HUES6 (cell line): Measurements from ENCODE around the gene ACSM3.

Experiments
- H3K27ac ChIP-seq: 2 replicates; pipeline ENCODE4 v1.7.0; 2013; ENCODE audit warnings: low read depth, mild to moderate bottlenecking, low read length, inconsistent platforms
- H3K27me3 ChIP-seq: 2 replicates; pipeline ENCODE4 v1.6.1; 2013; ENCODE audit warnings: low read length; ENCODE audit not compliant: control insufficient read depth, insufficient read depth
- H3K36me3 ChIP-seq: 2 replicates; pipeline ENCODE4 v1.6.1; 2013; ENCODE audit warnings: low read length; ENCODE audit not compliant: control insufficient read depth, insufficient read depth
- H3K4me1 ChIP-seq: 2 replicates; pipeline ENCODE4 v1.6.1; 2013; ENCODE audit warnings: low read length; ENCODE audit not compliant: control insufficient read depth, insufficient read depth
- H3K4me3 ChIP-seq: 2 replicates; pipeline ENCODE4 v1.5.1; 2013; ENCODE audit warnings: low read depth, low read length
- H3K9ac ChIP-seq: one replicate; pipeline ENCODE4 v1.6.1; 2013; ENCODE audit warnings: mild to moderate bottlenecking, low read length
- H3K9me3 ChIP-seq: 2 replicates; pipeline ENCODE4 v1.6.1; 2013; ENCODE audit warnings: low read depth, low read length; ENCODE audit not compliant: control insufficient read depth, insufficient read depth

The ACSM3 gene

GRCh38 chr16:20829536-20829935, 65.7 kb downstream of the ACSM3 start:
- H3K9ac ChIP-seq = no peak overlapping the region
- no peaks in the 10 kb centered on the region for H3K9me3 ChIP-seq
- no peak overlapping the region for H3K4me3 ChIP-seq
- no peaks in the 10 kb centered on the region for H3K27me3 ChIP-seq
- no peaks in the 10 kb centered on the region for H3K4me1 ChIP-seq
- peaks cover 55% of the 10 kb centered on the region for H3K36me3 ChIP-seq
- H3K27ac ChIP-seq = no peak overlapping the region

GRCh38 chr16:20830372-20830771, 66.6 kb downstream of the ACSM3 start:
- Histone ChIP-seq H3K36me3 (peaks cover 53% of the 10 kb centered on the region), H3K9me3 (no peaks in the 10 kb centered on the region), H3K4me1 (no peaks in the 10 kb centered on the region), H3K4me3 (no peak overlapping the region), H3K27me3 (no peaks in the 10 kb centered on the region), H3K27ac (no peak overlapping the region), H3K9ac (no peak overlapping the region)

DNA sequence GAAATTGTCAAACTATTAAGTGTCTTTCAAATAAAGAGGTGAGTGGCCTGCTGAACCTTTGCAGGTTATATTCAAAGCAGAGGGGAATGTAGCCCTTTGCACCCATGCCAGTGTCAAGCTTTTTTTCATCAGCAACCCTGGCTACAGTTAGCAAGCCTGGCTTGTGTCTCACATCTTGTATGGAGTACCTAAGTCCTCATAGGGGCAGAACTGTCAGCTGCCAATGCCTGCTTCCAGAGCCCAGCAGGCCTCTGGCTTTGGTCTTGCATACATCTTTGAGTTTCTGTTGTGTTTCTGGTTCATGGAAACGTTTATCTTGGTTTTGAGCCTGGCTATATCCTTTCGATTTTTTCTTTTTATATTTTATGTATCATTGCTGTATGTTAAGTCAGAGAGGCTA, 69.3 kb downstream of the ACSM3 start:
- no peaks in the 10 kb centered on the region for H3K27me3 ChIP-seq
- H3K9ac ChIP-seq = no peak overlapping the region
- H3K4me3 ChIP-seq = no peak overlapping the region
- no peak overlapping the region for H3K27ac ChIP-seq
- 0 out of 2 replicates have a peak, but pooled peaks cover 5% of the 10 kb centered on the region for H3K9me3 ChIP-seq
- peaks cover 51% of the 10 kb centered on the region for H3K36me3 ChIP-seq
- H3K4me1 ChIP-seq = no peaks in the 10 kb centered on the region

DNA sequence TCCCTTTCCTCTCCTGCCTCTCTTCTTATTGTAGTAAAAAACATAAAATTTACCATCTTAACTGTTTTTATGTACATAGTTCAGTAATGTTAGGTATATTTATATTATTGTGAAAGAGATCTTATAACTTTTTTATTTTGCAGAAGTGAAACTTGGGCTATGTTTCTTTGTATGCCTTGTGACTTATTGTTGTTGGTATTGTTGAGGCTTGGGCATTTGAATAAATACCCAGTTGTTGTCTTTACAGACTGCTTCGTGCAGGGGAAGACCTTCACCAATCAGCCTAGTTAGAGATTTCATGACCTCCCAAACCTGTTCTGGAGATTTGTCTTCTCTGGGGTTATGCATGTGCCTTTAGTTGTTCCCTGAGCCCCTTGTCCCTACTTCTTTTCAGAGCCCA, 74.4 kb downstream of the ACSM3 start:
- no peaks in the 10 kb centered on the region for H3K4me1 ChIP-seq
- no peak overlapping the region for H3K9ac ChIP-seq
- H3K36me3 ChIP-seq = peaks cover 52% of the 10 kb centered on the region
- H3K9me3 ChIP-seq = 0 out of 2 replicates have a peak, but pooled peaks cover 5% of the 10 kb centered on the region
- no peak overlapping the region for H3K27ac ChIP-seq
- H3K4me3 ChIP-seq = no peak overlapping the region
- no peaks in the 10 kb centered on the region for H3K27me3 ChIP-seq

GRCh38 chr16:20839504-20839903, 75.7 kb downstream of the ACSM3 start:
- 0 out of 2 replicates have a peak, but pooled peaks cover 5% of the 10 kb centered on the region for H3K9me3 ChIP-seq
- H3K27me3 ChIP-seq = no peaks in the 10 kb centered on the region
- no peak overlapping the region for H3K27ac ChIP-seq
- no peaks in the 10 kb centered on the region for H3K4me1 ChIP-seq
- peaks cover 48% of the 10 kb centered on the region for H3K36me3 ChIP-seq
- no peak overlapping the region for H3K9ac ChIP-seq
- H3K4me3 ChIP-seq = no peak overlapping the region

GRCh38 chr16:20844054-20844453, 80.2 kb downstream of the ACSM3 start:
- H3K27ac ChIP-seq = 0 out of 2 replicates have a peak overlapping the region, but pooled peaks have one; percentile 23
- no peaks in the 10 kb centered on the region for H3K4me1 ChIP-seq
- no peaks in the 10 kb centered on the region for H3K27me3 ChIP-seq
- no peak overlapping the region for H3K4me3 ChIP-seq
- H3K36me3 ChIP-seq = peaks cover 40% of the 10 kb centered on the region
- H3K9me3 ChIP-seq = no peaks in the 10 kb centered on the region
- H3K9ac ChIP-seq = no peak overlapping the region

GRCh38 chr16:20844588-20844987, 80.8 kb downstream of the ACSM3 start:
- Histone ChIP-seq H3K36me3 (peaks cover 38% of the 10 kb centered on the region), H3K27me3 (no peaks in the 10 kb centered on the region), H3K4me3 (no peak overlapping the region), H3K27ac (no peak overlapping the region), H3K4me1 (no peaks in the 10 kb centered on the region), H3K9ac (no peak overlapping the region), H3K9me3 (no peaks in the 10 kb centered on the region)

DNA sequence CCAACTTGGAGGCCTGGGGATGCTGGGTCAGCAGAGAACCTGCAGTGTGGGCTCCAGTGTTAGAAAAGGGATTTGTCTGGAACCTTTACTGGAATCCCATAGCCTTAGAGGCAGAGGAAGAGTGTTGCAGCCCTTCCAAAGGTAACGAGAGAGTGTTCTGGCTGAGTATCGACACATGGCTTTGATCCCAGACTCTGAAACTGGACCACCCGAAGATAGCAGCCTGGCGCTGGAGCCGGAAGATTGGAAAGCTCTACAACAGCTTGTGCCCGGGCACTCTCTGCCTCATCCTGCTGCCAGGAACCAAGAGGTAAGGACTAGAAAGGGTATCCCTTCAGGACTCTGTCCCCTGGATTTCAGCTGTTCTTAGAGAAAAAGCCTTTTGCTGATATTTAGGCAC, 82.2 kb downstream of the ACSM3 start:
- peaks cover 30% of the 10 kb centered on the region for H3K36me3 ChIP-seq
- H3K9ac ChIP-seq = no peak overlapping the region
- no peak overlapping the region for H3K4me3 ChIP-seq
- H3K4me1 ChIP-seq = no peaks in the 10 kb centered on the region
- H3K27me3 ChIP-seq = no peaks in the 10 kb centered on the region
- no peak overlapping the region for H3K27ac ChIP-seq
- H3K9me3 ChIP-seq = no peaks in the 10 kb centered on the region

DNA sequence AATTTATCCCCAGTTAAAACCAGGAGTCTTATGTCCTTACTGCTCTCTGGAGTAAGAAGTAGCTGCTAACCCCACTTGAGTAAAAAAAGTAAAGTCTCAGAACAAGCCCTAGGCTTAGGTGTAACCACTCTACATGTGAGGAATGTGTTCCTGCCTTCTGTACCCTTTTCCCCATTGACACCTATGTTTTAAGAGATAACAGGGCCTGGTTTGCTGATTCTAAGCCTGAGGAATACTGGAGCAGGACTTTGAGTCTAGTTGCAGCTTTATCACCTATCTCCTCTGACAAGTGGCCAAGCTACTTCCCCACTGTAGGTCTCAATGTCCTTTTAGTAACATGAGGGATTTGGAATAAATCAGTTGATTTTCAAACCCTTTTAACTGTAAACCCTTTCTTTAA, 82.7 kb downstream of the ACSM3 start:
- H3K27ac ChIP-seq = no peak overlapping the region
- H3K36me3 ChIP-seq = peaks cover 30% of the 10 kb centered on the region
- no peaks in the 10 kb centered on the region for H3K27me3 ChIP-seq
- H3K9ac ChIP-seq = no peak overlapping the region
- no peaks in the 10 kb centered on the region for H3K9me3 ChIP-seq
- no peak overlapping the region for H3K4me3 ChIP-seq
- no peaks in the 10 kb centered on the region for H3K4me1 ChIP-seq
